OCI-M2 (cell line): Measurements from ENCODE around the gene HOXB4.

Experiments used
- DNase-seq: peaks from one replicate; lab custom pipeline; 2025; ENCODE audit not compliant: unreplicated experiment; lab: John Stamatoyannopoulos, UW

Gene HOXB4

DNA sequence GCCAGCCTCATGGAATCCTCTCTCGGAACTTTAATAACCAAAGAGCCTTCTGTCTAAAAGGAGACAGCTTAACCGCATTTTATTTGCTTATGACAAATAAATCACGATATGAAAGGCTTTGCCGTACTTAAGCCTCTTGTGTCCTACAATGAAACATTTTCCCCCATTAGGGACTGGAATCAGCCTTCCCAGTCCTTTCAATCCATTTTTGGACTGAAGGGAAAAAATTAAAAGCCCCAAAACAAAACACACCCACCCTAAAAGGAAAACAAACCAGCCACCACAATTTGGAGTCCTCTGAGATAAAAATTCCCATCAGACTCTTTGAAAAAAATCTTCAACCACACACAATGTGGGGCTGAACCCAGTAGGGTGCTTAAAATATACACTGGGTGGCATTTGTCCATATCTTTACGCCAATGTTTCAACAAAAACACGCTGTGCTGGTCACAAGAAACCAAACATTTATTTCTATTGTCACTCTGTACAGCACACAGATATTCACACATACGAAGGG is 3.0 kb downstream of the HOXB4 start:
- DNase-seq: no peak

DNA sequence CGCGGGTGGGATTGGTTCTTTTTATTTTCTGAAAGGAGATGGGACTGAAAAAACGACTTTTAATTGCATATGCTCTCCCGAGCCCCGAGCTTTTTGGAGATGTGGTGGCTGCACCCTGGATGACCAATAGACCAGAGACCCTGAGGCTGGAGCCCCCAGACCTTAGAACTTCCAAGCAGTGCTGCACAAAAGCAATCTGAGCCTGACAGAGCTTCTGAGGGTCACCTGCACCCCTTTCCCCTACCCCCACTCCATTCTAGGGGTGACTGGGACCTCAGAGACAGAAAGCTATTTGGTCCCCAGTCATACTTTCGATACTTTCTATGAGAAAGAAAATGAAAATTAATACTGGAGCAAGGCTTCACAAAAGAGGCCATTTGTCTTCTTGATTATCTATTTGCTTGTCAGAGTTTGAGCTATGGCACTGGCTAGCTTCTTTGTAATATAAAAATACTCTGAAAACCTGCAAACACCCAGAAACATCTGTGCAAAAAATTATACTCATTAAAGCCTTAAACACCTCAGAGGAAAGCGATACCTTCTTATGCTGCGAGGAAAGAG is 3.6 kb downstream of the HOXB4 start:
- no peak for DNase-seq

DNA sequence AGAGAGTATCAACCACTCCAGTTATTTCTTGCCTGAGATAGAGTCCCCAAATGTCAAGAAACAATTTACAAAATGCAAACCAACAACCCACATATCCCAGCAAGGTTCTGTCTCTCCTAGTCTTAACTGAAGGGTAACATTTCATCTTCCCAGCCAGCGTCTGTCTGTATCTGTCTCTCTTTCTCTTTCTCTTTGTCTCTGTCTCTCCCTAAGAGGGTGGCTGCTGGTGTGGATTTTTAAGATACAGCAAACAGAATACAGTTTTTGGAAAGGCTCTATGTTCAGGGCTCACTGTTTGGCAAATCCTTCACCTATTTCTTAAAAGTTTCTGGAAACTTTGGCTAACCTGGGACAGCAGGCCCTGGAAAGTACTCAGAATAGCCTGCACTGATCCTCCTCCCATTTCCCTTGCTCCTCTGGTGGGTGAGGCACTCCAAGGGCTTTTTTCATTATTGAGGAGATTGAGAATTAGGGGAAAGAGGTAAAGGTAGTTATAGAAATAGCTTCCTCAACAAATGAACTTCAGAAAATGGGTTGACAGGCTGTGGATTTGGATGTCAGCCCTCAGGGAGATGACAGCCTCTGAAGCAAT is 6.2 kb downstream of the HOXB4 start:
- DNase-seq: no peak

DNA sequence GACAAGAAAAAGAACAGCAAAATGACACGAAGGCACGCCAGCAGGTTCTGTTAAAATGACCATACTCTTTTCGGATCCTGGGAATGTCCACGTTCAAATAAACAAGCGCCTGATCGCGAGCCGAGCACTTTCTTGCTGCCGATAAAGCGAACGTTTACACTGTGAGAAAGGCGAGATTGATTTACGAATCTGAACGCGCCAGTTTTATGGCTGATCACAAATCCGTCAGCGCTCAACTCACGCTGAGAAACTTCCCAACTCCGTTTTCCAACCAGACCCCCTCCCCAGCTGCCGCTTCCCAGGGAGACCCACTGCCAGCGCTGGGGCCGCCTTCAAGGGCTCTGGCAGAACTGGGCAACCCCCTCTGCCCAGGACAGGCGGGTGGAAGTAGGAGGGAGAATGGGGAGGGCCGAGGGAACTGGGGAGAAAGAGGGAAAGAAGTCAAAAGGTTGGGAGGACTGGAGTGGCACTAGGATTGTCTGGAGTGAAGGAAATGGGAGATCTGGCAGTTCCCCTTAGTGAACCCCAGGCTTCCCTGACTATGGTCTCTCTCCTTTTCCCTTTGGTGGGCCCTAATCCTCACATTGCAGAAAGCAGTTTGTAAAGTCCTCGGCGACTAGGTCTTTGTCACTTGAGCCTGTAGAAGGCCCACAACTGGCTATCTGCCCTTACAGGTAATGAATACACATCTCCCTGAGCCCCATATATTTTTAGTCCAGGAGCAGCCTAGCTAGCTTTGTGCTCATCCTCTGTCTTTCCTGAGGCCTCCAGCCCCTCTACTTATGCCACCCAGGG is 6.9 kb downstream of the HOXB4 start:
- DNase-seq: no peak

DNA sequence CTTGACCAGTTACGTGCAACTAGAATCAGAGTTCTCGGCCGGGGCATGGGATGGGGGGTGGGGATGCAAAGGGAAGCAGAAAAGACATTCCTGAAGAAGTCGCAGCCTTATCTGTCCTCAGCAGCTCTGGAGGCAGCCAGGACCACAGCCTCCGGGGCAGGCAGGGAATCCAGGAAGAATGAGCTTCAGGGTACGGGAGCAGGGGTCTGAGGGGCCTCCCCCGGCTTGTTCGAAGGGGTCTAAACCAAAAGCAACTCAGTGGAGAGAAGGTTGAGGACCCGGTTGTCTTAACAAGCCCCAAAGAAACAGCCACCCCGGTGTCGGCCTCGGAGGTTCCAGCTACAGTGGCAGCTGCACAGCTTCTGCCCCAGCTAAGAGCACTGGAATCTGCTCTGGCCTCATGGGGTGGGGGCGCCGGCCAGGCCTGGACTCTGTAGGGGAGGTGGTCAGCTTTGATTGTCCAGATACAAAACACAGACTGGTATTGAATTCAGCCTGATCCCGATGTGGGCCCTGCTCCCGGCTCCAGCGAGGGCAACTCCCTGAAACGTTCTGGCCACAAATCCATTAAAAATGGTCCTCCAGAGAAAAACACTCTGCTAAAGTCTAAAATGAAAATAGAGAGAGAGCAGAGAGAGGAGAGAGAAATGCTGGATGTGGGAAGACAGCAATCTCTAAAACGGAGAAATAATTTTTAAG is 7.7 kb downstream of the HOXB4 start:
- DNase-seq: no peak

DNA sequence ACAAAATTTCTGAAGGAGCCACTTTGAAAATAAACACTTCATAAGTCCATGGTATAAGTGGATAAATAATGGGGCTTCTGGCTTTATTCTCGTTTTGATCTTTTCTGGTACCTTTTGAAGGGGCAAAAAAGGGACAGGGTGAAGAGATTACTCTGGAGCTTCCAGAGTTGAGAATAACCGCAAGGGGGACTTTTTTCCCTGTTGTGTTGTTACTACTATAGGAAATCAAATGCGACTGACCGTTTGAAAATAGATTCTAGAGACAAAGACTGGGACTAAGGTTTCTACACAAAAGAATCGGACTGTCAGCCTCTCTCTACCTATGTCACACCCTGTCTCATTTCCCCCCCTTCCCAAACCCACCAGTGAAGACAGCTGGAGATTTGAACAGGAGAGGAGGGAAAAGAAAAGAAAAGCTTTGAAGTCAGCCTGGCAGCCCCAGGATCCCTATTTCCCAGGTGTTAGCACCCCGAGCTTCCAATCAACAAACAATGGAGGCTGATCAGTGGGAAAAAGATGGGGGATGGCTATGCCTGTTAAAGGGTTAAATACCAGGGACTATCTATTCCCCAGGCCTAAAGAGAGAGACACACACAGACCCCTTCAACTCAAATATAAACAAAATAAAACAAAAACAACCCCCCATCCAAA is 8.4 kb downstream of the HOXB4 start:
- DNase-seq: no peak

DNA sequence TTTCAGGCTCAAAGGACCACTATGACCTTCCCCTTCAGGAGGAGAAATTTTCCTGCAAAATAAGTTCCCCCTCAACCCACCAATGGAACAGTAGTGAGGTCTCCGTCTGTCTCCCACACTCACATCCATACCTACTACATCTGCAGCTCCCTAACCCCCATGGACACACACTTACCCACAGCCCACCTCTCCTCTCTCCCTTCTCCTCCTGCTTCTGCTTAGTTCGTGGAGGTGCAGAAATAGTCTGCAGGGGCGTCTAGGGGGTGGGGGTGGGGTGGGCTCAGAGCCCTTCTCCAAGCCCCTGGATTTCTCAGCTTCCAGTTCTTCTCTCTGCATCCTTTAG is 8.9 kb downstream of the HOXB4 start:
- no peak for DNase-seq

DNA sequence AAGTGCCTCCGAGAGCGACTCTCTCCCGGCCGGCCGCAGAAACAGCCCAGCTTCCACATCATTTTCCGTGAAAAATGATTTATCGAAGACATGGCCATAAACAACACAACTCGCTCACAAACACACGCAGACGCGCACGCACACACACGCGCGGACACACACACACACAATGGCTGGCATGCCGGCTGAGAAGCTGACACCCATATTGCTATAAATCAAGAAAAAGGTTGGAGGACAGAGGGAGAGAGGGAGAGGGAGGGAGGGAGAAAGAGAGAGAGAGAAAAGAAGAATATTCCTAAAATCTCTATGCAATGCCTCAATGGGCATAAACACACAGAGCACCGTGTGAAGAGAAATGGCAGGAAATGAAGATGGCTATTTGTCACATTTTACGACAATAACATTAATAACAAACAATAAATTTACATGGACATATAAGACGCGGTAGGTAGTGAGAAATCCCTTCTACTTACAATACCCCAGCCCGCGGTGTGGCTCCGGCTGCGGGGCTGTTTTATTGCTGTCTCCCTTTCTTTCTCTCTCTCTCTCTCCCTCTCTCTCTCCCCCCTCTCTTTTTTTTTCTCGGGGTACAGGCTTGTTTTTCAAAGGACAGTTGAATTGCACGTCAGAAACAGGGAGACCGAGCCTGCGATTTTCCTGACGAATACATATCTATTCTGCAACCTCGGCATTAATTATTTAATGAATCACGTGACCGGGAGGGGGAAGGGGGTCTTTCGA is 9.5 kb downstream of the HOXB4 start:
- DNase-seq: no peak

DNA sequence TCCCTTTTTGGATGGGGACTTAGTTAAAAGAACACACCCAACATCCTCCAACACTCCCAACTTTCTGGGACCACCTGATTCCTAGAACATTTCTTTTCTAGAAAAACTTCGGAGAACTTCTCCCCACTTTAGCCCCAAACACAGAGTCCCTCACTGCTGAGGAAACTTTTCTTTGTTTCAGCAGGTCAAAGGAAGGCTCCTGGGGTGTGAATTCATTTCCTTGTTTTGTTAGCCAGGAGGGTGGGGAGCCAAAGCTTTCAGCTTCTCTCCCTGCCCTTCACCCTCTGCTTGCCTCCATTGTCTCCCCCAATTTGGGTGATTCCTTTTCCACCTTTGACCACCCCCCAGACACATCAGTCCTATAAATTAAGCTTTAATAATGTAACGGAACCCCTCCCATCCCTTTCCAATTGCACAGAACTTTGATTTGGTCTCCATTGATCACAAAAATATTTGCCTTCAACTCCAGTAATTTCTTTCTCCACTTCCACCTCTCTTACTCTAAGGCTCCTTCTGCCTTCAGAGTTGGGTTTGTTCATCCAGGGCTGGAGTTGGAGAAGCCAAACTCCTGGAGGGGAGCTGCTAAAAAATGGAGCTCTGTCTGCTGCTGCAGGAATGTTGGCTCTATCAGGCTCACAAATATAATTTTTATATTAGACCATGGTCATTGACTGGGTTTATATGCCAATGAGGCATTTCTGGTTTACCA is 10.3 kb downstream of the HOXB4 start:
- DNase-seq: no peak

DNA sequence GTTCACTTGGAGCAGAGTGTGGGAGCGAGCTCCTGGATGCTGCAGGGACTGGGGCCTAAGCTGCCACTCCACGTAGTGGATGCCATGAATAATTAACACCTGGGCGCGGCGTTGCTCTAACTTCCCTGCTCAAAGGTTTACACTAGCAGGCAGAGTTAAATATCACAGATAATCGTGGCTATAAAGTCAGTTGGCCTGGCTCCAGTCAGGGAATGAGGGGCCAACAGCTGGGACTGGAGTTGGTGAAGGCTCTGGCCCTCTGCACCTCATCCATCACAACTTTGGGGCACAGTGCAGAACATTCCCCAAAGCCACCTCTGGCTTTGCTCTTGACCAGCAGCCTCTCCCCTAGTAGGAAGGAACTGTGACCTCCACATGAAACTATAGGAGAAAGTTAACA is 10.9 kb downstream of the HOXB4 start:
- no peak for DNase-seq

DNA sequence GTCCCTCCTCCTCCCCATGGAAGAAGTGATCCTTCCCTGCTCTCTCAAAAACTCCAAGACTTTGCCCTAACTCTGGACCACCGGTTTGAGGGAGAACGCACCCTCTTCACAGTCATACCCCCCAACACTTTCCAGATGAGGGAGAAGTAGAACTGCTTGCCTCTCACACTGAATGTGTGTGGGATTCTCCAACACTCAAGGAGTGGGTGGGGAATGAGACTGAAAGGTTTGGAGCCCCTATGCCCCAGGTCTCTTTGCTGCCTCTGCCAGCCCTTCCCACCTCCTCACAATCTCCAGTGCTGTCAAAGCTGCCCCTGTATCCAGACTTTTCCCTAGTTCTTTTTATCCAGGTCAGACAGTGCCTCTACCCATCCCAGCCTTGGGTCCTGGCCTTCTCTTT is 11.4 kb downstream of the HOXB4 start:
- no peak for DNase-seq

DNA sequence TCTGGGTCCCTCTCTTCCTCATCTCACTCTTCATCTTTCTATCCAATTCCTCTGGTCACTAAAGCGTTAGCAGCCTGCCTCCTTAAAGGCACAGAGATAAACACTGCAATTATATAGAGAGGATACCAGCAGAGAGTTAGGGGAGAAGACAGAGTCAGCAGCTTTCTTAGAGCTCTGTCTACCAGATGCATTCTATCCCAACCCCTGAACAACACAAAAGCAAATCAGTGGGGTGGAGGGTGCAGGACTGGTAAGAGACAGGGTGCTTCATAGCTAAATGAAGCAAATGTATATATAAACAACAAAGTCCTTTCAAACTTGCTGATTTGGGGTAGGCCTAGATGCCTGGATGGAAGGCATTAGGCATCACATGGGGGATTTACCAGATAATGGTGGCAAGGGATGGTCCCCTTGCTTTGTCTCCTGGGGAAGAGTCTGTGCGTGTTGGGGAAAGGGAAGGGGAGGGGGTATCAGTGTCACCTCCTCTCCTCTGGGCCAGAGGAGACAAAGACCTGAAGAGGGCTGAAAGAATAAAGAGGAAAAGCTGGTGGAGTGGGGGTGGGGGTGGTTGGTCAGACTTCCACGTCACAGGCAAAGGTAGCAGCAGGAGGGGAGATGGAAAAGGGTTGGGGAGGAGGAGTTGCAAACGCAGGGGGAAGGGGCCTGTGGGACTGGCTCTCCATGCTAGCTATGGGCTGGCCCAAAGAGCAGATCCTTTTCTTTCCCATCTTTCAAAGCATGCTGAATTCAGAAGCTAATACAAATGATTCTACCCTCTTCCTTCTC is 12.0 kb downstream of the HOXB4 start:
- DNase-seq: no peak

DNA sequence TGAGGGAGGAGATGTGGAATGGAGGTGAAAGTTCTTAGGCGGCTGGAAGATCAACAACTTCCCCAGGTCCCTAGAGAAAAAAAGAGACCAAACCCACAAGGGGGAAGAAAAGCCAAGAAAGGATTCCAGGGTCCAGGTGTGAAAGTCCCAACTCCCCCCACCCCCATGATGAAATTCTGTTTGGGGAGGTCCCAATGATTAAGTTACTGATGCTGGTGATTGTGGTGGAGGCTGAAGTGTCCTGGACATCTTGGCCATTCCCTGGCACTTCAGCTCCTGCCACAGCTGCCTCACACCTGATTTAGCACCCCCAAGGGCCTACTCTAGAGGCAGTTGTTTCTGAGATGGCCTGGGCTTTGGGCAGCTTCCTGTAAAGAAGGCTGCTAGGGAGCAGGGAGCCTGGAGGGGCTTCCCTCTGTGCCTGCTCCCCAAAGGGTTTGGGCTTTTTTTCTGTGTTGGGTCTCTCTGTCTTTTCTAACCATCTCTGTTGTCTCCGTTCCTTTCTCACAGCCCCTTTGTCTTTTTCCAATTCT is 13.1 kb downstream of the HOXB4 start:
- DNase-seq: no peak

DNA sequence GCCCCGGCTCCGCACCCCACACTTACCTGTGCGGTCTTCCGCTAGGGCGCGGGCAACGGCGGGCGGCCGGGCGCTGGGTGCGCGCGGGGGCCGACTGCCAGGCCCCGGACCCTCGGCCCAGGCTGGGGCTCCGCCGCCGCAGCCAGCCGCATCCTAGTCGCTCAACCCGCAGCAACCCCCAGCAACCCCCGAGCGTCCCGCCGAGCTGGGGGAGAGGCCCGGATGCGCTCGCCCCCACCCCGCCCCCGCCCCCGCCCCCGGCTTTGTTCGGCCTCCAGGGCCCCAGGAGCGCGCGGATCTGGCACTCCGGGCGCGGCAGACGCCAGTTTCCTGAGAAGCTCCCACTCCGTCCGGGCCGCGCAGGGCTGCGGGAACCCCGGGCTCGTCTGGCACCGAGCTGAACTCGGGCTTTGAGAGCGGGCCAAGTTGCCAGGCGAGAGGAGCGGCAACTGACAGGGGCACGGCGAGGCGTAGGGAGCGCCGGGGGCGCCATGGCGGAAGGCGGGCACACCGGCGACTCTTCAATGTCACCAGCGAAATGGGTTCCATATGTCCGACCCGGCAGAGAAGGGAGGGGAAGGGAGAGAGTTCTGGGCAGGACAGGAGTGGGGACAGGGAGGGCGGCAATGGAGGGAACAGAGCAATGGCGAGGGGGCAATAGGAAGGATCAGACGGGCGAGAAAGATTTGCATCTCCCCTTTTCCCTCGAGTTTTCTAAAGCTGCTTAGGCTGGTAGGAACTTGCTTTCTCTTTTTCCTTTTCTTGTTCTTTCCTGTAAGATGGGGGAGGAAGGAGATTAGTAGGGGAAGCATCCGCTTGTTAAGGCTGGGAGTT is 13.7 kb downstream of the HOXB4 start:
- DNase-seq: no peak

DNA sequence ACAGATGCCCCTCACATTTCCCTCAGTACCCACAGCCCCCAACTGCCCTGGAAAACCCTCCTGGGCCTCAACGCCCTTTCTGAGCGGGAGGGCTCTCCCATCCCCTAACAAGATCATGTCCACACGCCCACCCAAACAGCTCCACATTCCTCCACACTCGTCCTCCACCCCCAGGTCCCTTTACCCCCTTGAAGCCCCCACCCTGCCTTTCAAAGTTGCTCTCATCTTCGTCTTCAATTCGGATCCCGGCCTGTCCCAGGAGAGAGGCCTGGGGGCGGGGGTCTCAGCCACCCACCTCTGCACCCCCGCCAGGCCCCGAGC is 14.3 kb downstream of the HOXB4 start:
- no peak for DNase-seq

DNA sequence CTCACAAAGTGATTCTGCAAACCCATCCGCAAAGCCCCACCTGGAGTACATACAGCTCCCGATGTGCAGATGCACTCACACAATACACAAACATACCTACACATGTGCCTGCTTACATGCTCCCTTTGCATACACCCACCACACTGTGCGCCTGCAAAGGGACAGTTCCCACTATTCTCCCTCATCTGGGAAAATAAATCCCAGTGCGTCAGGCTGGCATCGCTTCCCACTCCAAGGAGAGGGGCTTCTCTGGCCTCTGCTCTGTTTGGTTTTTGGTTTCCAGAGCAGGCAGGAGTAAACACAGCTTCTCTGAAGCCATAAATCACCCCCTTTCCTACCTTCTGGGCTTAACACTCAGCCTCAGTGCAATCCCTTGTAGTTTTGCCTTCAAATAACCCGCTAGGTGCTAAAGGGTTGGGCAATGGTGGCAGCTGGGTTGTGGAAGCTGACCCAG is 14.7 kb downstream of the HOXB4 start:
- DNase-seq: no peak

DNA sequence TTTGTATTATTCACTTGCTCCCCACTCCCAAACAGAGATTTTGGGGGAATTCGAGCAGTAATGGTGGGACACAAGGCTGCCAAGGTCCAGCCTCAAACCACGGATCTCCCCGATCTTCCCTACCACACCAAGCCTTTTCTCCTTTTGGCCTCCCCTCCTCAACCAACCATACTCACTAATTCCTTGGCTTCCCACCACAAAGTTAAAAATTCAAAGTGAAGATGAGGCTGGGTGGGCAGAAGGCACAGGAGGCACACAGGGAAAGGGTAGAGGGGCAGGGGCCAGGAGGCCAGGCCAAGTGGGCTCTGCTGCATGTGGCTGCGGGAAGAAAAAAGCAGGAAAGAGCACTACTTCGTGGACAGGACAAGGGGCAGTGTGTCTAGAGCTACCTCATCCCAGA is 15.2 kb downstream of the HOXB4 start:
- DNase-seq: no peak
